NT2/D1 (cell line): ENCODE results near the gene DCLK3.

Source experiments
- SUZ12 ChIP-seq: IDR thresholded peaks from 2 replicates; pipeline ENCODE4 v1.6.1; 2011; ENCODE audit not compliant: insufficient read length, insufficient read depth; ENCODE audit errors: extremely low read depth
- YY1 ChIP-seq: IDR thresholded peaks from 2 replicates; pipeline ENCODE4 v1.6.1; 2011; ENCODE audit not compliant: insufficient read length, insufficient read depth

DNA sequence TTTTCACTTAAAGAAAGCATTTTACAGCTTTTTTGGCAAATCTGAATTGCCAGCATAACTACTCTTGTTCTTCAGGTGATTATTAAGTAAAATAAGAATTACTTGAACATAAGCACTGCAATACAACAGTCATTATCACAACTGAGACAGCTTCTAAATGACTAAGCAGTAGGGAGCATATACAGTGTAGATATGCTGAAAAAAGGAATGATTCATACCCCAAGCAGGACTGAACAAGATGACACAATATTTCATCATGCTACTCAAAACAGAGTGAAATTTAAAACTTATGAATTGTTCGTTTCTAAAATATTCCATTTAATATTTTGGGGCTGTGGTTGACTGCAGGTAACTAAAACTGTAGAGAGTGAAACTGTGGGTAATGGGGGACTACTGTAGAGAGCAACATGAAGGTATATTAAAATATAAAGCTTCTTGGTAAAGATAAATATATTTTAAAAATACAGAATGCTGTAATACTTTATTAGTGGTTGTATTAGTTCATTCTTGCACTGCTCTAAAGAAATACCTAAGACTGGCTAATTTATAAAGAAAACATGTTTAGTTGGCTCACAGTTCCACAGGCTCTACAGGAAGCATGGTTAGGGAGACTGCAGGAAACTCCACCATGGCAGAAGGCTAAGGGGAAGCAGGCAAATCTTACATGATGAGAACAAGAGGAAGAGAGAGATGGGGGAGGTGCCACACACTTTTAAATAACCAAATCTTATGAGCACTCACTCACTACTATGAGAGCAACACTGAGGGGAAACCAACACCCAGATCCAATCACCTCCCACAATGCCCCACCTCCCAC is 84.8 kb downstream of the DCLK3 start:
- TF ChIP-seq SUZ12 (no peak), YY1 (no peak)
